GM12875 (cell line): ENCODE data around the gene DLGAP4.

Experiments
- H3K4me3 ChIP-seq: one replicate; pipeline ENCODE4 v1.5.1; 2011; ENCODE audit warnings: low read depth, low read length, control low read depth
- CTCF ChIP-seq: IDR thresholded peaks from 2 replicates; pipeline ENCODE4 v1.5.1; 2011; ENCODE audit warnings: low read depth, mild to moderate bottlenecking, control low read depth, inconsistent platforms, low read length, moderate library complexity, borderline replicate concordance; ENCODE audit not compliant: insufficient read depth

Gene DLGAP4

DNA sequence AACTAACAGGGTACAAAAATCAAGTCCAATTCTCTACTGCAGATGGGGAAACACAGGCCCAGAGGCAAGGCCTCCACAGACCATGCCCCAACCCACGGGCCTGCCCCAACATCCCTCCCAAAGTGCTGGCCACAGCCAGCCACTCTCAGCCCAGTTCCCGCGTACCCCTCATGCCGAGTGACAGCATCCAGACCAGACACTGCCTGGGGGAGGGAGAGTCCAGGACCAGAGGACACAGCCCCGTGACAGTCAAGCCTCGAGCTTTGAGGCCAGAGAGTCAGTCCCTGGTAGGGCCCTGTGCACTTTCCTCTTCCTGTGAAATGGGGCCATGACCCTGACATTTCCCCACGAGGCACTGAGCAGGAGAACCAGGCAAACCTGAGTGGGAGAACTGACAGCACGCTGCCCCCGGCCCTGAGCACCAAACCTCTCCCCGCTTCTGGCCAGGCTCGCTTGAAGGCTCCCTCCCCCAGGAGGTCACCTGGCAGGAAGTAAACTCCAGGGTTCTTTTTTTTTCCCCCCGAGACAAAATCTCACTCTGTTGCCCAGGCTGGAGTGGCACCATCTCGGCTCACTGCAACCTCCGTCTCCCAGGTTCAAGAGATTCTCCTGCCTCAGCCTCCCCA, 240.1 kb downstream of the DLGAP4 start:
- H3K4me3 ChIP-seq, result no peak overlapping the region
- no peak for TF ChIP-seq CTCF

- H3K4me3 ChIP-seq, result no peak overlapping the region
- no peak for TF ChIP-seq CTCF
Observed at GRCh38 chr20:36547186-36548005, 241.3 kb downstream of the DLGAP4 start.

DNA sequence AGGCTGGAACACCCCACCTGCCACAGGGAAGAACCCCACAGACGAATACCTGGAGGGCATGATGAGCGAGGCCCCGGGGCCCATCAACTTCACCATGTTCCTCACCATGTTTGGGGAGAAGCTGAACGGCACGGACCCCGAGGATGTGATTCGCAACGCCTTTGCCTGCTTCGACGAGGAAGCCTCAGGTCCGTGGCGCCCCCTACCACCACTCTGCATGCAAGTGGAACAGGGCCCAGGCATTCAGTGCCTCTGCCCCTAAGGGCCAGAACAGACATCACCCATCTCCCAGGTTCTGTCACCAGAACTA, 241.8 kb downstream of the DLGAP4 start:
- no peak for TF ChIP-seq CTCF
- no peak overlapping the region for H3K4me3 ChIP-seq

GRCh38 chr20:36548704-36549627, 242.8 kb downstream of the DLGAP4 start:
- no peak for TF ChIP-seq CTCF
- H3K4me3 ChIP-seq, result no peak overlapping the region

- no peak overlapping the region for H3K4me3 ChIP-seq
- no peak for TF ChIP-seq CTCF
Observed at GRCh38 chr20:36549628-36549941, 243.4 kb downstream of the DLGAP4 start.

DNA sequence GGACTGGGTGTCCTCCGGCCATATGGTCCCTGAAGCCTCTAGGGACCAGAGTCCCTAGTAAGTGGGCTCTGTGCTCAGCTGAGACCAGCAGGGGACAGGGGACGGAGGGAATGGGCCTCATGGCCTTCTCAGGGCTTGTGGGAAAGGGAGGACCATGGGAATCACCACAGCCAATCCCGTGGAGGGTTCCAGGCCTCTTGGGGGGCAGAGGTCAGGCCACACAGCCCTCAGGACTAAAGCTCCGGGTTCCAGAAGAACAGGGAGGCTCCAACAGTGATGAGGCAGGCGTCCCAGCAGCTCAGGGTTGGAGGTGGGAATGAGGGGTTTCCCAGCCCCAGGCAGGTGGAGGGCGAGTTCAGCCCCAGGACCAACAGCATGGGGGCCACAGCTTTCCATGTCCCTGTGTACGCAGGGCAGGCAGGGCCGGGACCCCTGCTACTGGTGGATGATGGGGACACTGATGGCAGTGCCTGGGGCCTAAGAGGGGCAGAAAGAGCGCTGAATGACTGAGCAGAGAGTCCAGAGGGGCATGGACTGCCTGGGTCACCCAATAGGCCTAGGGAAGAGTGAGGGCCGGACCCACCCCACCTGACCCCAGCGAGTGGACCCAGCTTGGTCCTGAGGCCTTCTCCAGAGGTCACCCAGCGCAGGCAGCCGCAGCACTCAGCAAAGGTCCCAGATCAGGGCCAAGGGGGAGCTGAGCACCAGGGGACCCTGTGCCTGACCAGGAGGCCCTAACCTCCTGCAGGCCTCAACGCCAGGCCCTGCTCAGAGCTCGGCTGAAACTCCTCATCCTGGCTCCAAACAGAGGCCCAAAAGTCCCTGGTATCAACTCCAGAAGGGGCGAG, 244.0 kb downstream of the DLGAP4 start:
- H3K4me3 ChIP-seq, result no peak overlapping the region
- TF ChIP-seq CTCF, result no peak
